Activated naive CD8-positive, alpha-beta T cell treated with anti-CD3 and anti-CD28 coated beads, Interleukin-2, amount 50 U/mL, for 16 hours (primary cell): ENCODE data around the gene INPP5F.
"Not testable (repeated sequence)": the region's sequence is repeated elsewhere in the genome, so short reads cannot be mapped to it uniquely, and the experiment has no call there.

ENCODE experiments used
- DNase-seq: peaks from one replicate; pipeline ENCODE4 v3.0.0-alpha.2; 2020; ENCODE audit warnings: low read depth, low spot score

INPP5F gene

GRCh38 chr10:119863951-119864565 lies 138.2 kb downstream of the INPP5F start:
- no peak for DNase-seq

GRCh38 chr10:119865699-119866240 lies 139.9 kb downstream of the INPP5F start:
- DNase-seq: no peak

- no peak for DNase-seq
These were observed 141.5 kb downstream of the INPP5F start for GRCh38 chr10:119867317-119867716.

- not testable (repeated sequence) for DNase-seq
These were observed 143.5 kb downstream of the INPP5F start for GRCh38 chr10:119869398-119869797.

GRCh38 chr10:119871881-119872609 lies 146.2 kb downstream of the INPP5F start:
- DNase-seq: no peak

- DNase-seq: no peak
These were observed 146.7 kb downstream of the INPP5F start, which contains the start of gene MCMBP for GRCh38 chr10:119872610-119872859. Gene MCMBP (minus strand): TSS chr10:119872843. CDS start chr10:119872584, 259 bp downstream.

- peak; percentile 58 for DNase-seq
These were observed 147.2 kb downstream of the INPP5F start for GRCh38 chr10:119872860-119873681.

- no peak for DNase-seq
These were observed 152.7 kb downstream of the INPP5F start for GRCh38 chr10:119878524-119878923.
